Stimulated activated naive B cell treated with anti-CD40 and anti-IgM and Interleukin-4, amounts not matched to agents 10 μg/mL and 1 μg/mL and 100 μg/mL, for 72 hours (primary cell): Measurements from ENCODE around the gene PDE6D.

Source experiments
- ATAC-seq, 2 donors: fragments of 150-1000 bp; cut with Tn5 transposase; replicated peaks; 2 replicates each; pipeline ENCODE4 v1.10.0; 2021; ENCODE audit warnings: moderate library complexity in 1 of 2
- DNase-seq: peaks from one replicate; pipeline ENCODE4 v3.0.0; 2021
- H3K27ac Mint-ChIP-seq: one replicate; pipeline ENCODE4 v1.8.0; 2022; ENCODE audit warnings: mild to moderate bottlenecking, mixed read lengths
- H3K27me3 Mint-ChIP-seq, 2 donors: one replicate each; pipeline ENCODE4 v1.8.0; 2022; ENCODE audit warnings: mixed read lengths in 2 of 2
- H3K36me3 Mint-ChIP-seq, 2 donors: one replicate each; pipeline ENCODE4 v1.8.0; 2022; ENCODE audit warnings: mixed read lengths in 2 of 2, mild to moderate bottlenecking in 1 of 2
- H3K4me1 Mint-ChIP-seq, 2 donors: one replicate each; pipeline ENCODE4 v1.8.0; 2022; ENCODE audit warnings: mixed read lengths in 2 of 2, mild to moderate bottlenecking in 1 of 2
- H3K4me3 Mint-ChIP-seq, 2 donors: one replicate each; pipeline ENCODE4 v1.8.0; 2022; ENCODE audit warnings: mild to moderate bottlenecking in 2 of 2, mixed read lengths in 2 of 2, moderate library complexity in 1 of 2
- H3K9me3 Mint-ChIP-seq, 2 donors: one replicate each; pipeline ENCODE4 v1.8.0; 2022; ENCODE audit warnings: mixed read lengths in 2 of 2, mild to moderate bottlenecking in 1 of 2

The PDE6D gene

DNA sequence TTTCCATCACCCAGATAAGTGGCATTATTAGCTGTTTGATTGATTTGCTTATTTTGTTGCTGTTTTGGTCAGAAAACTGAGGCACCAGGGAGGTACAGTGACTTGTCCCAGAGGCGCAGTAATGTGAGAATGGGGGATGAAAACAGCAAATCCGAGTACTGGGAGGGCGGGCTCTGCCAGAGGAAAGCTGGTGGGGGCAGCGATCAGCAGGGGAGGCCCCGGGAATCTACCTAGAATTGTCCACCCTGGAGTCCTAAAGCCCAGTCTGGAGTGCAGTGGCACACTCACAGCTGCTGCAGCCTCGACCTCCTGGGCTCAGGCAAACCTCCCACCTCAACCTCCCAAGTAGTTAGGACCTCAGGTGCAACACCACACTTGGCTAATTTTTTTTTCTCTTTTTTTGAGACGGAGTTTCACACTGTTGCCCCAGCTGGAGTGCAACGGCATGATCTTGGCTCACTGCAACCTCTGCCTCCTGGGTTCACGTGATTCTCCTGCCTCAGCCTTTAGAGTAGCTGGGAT, 89.8 kb downstream of the PDE6D start:
- Mint-ChIP-seq H3K4me3 (no peak overlapping the region), H3K4me1 (peaks cover 16 to 23% of the 10 kb centered on the region in 2 donors), H3K36me3 (no peaks in the 10 kb centered on the region), H3K27me3 (no peaks in the 10 kb centered on the region), H3K27ac (no peak overlapping the region), H3K9me3 (no peaks in the 10 kb centered on the region)
- DNase-seq (no peak), ATAC-seq (no peak)

DNA sequence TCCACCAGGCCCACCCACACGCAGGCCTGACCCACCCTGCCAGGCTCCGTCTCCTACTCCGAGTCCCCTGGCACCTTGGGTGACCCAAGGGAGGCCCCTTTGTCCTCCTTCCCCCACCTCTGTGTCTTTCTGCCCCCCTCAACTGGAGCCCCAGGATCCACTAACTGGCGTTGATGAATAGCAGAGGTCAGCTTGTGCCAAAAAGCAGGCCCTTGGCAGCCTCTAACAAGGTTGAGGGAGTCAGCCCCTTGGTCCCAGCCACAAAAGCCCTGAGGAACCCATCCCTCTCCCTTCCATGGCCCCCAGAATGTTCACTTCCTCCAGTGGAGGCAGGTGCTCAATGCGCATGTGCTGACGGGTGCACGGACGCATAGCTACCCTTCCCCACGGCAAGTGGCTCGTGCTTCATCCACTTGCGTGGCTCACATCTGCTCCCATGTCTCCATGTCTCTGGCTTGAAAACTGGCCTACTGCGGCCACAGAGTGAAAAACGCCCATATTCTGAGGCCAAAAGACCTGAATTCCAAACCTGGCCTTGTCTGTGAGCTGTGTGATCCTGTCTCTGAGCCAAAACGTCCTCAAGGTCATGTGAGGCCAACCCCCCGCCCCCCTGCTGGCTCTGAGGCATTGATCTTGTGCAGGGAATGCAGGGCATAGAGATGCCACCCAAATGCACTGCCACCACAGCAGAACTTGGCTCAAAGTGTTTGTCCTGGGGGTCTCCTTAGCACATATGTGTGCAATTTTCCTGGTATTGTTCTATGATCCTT, 91.8 kb downstream of the PDE6D start:
- no peak overlapping the region for H3K27ac Mint-ChIP-seq
- H3K4me1 Mint-ChIP-seq = peaks cover 28 to 36% of the 10 kb centered on the region in 2 donors
- no peak overlapping the region for H3K4me3 Mint-ChIP-seq
- H3K27me3 Mint-ChIP-seq = no peaks in the 10 kb centered on the region
- H3K36me3 Mint-ChIP-seq = no peaks in the 10 kb centered on the region
- ATAC-seq (no peak), DNase-seq (no peak)
- H3K9me3 Mint-ChIP-seq = no peaks in the 10 kb centered on the region

DNA sequence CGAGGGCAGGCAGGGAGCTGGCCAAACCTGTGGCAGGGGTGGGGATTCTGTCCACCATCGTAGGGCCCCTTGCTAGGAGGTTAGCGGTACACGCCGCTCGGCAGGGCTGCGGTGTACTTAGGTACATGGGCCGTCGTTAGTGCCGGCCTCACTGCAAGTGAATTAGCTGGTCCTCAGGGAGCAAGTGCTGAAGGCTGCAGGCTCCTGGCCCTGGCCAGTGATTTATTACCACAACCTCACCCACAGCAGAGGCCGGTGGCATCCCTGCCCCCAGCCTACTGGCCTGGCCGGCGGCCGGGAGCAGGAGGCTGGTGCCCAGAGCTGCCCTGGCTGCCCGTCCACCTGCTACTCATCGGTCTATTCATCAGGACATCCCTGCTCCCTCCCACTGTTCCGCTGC, 92.4 kb downstream of the PDE6D start:
- H3K27ac Mint-ChIP-seq = no peak overlapping the region
- peaks cover 33 to 42% of the 10 kb centered on the region in 2 donors for H3K4me1 Mint-ChIP-seq
- no peaks in the 10 kb centered on the region for H3K27me3 Mint-ChIP-seq
- no peaks in the 10 kb centered on the region for H3K36me3 Mint-ChIP-seq
- H3K9me3 Mint-ChIP-seq = no peaks in the 10 kb centered on the region
- no peak overlapping the region for H3K4me3 Mint-ChIP-seq
- DNase-seq = no peak
- no peak for ATAC-seq

DNA sequence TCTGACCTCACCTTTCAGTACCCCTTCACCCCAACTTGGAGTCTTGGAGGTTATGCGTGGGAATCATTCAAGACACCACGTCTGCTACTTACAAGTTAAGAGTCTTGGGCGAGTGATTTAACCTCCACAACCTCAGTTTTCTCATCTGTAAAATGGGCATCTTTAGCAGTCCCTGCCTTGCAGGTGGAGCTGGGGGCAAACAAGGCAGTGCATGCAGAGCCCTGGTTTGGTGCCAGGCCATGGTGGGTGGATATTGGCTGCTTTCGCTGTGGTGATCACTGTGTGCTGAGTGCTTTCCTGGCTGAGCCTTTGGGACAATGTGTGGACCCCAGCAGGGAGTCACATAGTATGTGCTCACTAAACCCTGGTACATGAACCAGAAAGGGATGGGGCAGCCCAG, 93.1 kb downstream of the PDE6D start:
- no peaks in the 10 kb centered on the region for H3K9me3 Mint-ChIP-seq
- DNase-seq (no peak), ATAC-seq (no peak)
- H3K27ac Mint-ChIP-seq = peak overlapping the region; percentile 82
- peaks cover 35 to 43% of the 10 kb centered on the region in 2 donors for H3K4me1 Mint-ChIP-seq
- H3K27me3 Mint-ChIP-seq = no peaks in the 10 kb centered on the region
- H3K36me3 Mint-ChIP-seq = no peaks in the 10 kb centered on the region
- H3K4me3 Mint-ChIP-seq = peak overlapping the region; percentile 74 to 81

DNA sequence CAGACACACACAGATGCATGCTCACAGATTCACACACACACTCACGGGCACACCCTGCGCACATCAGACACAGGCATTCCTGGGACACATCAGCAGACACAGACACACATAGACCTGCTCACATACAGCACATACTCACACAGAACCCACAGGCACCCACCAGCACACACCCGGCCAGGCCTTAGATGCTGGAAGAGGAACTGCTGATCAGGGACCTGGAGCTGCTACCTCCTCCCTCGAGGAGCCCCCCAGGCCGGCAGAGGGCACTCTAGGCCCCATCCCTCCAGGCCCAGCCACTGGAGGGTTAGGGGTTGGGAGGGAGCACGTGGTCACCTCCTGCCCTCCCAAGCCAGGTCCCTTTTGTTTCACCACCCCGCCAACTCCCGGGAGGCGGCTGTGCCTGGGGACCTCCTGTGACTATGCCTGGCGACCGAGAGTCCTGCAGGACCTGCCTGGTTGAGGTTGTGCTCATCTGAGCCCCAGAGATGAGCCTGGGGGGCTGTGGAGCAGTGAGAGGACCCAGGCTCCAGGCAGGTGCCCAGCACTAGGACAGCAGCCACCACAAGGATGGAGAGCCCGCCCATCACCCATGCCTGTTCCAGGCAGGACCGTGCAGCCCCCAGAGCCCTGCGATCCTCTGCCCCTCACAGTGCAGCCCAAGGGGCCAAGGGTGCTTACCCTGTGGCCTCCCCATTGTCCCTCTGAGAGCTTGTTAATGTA, 93.8 kb downstream of the PDE6D start:
- Mint-ChIP-seq H3K4me3 (peak overlapping the region; percentile 74 to 81), H3K27me3 (no peaks in the 10 kb centered on the region), H3K9me3 (no peaks in the 10 kb centered on the region), H3K36me3 (no peaks in the 10 kb centered on the region), H3K4me1 (peaks cover 40 to 46% of the 10 kb centered on the region in 2 donors), H3K27ac (peak overlapping the region; percentile 90)
- peak; percentile 93 to 94 for ATAC-seq
- peak; percentile 77 for DNase-seq

DNA sequence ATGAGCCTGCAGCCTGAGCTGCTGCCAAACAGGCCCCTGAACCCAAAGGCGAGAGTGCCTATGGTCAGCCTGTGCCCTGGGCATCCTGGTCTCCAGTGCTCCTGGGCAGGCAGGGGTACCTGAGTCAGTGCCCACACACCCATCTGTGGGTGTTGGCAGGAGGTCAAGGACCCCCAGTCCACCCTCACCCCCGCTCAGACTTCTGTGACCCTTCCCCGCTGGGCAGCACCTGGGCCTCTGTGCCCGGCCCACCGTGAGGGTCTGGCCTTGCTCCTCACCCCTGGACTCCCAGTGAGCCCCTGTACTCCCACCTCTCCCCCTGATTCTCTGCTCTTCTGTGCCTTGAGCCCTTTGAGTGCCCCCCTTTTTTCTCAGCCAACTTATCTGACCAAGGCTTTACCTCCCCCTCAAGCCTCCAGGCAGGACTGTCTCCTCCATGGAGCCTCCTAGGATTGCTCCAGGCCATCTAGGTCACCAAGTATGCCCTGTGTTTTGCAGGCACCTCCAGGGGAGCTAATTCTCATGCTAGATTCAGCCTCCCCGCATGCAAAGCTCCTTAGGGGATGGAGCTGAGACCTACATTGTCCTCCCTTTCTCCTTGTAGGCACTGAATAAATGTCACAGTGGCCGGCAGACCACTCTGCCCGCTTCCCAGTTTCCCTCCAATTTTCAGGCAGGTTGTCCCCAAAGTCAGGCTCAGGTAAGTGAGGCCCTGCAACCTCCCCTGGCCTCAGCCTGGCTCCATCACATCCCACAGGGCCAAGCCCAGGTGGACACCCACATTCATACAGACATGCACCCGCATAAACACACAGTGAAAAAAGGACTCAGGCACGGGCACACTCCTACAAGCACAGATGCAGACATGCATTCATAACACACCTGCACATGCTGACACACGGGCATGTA, 94.6 kb downstream of the PDE6D start:
- ATAC-seq = no peak
- no peaks in the 10 kb centered on the region for H3K36me3 Mint-ChIP-seq
- H3K27me3 Mint-ChIP-seq = no peaks in the 10 kb centered on the region
- peak overlapping the region; percentile 74 to 81 for H3K4me3 Mint-ChIP-seq
- H3K4me1 Mint-ChIP-seq = peaks cover 45 to 54% of the 10 kb centered on the region in 2 donors
- H3K27ac Mint-ChIP-seq = peak overlapping the region; percentile 90
- no peaks in the 10 kb centered on the region for H3K9me3 Mint-ChIP-seq
- no peak for DNase-seq

DNA sequence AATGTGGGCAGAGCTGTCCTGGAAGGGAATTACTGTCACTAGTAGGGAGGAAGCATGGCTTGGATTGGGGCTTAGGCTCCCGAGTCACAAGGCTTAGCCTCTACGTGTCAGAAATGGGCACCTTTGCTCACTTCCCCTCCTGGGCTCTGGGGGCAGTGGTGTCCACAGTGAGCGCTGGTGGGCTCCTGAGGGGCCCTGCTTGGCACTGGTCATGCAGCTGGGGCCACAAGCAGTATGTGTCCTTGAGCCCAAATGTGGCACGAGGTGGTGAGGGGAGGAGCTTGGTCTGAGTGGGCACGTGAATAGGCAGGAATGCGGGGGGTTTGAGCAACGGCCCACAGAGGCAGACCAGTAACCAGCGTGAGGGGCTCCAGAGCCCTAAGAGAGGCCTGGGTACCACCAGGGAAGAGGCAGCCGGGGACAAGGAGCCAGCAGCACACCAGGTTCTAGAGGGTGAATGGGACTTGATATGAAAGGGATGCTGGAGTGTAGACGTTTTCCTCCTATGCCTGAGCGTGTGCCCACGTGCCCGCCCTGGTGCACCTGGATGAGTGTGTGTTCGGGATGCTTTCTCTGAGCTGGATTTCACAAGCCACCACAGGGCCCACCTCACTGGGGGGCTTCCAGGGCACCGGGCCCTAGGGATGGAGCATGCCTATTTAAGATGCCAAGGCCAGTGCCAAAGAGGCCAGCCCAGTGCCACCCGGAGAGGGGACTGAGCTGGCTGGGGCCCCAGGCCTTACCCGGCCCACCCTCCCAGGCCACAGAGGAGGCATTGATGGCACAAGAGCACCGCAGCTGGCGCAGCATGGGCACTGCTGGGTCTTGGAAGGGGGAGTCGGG, 95.5 kb downstream of the PDE6D start:
- Mint-ChIP-seq H3K4me1 (peaks cover 46 to 56% of the 10 kb centered on the region in 2 donors), H3K36me3 (no peaks in the 10 kb centered on the region), H3K4me3 (no peak overlapping the region), H3K9me3 (no peaks in the 10 kb centered on the region), H3K27ac (peak overlapping the region; percentile 11), H3K27me3 (no peaks in the 10 kb centered on the region)
- ATAC-seq (peak in 1 of 2 donors; percentile 16), DNase-seq (no peak)

DNA sequence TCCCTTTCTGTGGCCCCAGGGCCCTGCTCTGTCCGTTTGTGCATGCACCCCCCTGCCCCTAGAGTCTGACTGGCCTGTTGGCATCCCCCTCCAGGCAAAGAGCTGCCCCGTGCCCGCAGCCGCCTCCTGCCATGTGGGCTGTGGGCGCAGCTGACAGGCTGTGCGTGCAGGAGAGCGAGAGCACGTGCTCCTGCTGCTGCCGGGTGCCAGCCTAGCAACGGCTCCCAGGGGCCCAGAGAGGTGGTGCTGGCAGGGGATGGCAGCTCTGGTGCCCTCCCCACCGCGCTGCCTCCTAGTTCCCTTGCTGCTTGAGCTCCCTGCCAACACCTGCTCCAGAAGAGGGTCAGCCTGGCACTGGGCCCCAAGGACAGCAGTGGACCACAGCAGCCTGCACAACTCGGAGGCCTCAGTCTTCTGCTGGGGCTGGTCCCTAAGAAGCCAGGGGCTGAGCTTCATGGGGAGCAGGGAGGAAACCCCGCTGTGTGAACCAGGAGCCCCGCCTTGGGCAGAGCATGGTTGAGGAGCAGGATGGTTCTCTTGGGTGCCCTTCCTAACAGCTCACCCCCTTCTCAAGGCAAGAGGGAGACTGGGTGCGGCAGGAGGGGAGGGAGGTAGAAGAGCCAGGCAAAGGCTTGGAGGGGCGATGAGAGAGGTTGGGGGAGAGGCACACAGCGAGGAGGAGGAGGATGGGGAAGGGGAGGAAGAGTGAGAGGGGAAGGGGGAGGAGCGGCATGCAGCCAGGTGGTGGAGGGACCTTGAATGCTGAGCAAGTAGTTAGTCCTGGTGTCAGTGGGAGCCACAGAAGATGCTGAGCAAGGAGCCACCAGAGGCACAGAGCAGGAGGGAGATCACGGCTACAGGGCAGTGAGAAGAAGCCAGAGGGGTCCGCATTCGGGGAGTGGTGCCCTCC, 96.5 kb downstream of the PDE6D start:
- Mint-ChIP-seq H3K36me3 (no peaks in the 10 kb centered on the region), H3K4me3 (peak overlapping the region; percentile 23 to 47), H3K27ac (peak overlapping the region; percentile 87), H3K4me1 (peaks cover 50 to 64% of the 10 kb centered on the region in 2 donors), H3K9me3 (no peaks in the 10 kb centered on the region), H3K27me3 (no peaks in the 10 kb centered on the region)
- DNase-seq (no peak), ATAC-seq (peak; percentile 19 to 35)

DNA sequence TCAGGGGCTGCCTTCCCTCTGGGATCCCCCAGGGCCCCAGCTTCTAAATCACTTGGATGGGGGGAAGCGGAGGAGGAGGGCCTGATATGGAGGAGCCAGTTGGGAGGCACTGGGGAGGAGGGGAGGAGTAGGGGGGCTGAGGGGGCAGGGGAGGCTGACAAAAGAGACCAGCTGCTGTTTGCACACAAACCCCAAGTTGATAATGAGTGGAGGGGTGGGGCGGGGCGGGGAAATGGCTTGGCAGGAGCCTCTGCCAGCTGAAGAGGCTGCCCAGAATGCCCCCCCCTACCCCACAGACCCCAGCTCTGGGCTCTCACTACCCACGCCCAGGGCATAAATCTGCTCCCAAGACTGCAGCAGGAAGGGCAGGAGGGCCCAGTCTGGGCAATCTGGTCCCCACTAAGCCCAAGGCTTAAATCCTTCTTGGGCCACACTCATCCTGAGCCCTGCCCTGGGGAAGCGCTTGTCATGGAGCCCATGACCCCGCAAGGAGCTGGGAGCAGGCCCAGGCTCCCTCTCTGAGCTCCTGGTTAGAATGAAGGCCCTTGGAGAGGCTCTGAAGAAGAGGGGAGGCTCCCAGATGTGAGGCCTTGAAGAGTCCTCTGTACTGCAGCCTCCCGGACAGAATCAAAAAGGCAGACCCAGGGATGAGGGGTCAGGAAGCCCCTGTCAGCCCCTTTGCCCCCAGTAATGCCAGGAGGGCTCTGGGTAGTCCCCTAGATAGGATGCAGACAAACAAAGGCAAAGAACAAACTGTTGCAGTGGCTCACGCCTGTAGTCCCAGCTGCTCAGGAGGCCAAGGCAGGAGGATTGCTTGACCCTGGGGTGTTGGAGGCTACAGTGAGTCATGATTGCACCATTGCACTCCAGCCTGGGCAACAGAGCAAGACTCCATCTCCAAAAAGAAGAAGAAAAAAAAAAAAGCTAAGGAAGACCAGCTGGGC, 97.5 kb downstream of the PDE6D start:
- no peak overlapping the region for H3K4me3 Mint-ChIP-seq
- no peak for ATAC-seq
- no peak for DNase-seq
- peaks cover 48 to 65% of the 10 kb centered on the region in 2 donors for H3K4me1 Mint-ChIP-seq
- H3K9me3 Mint-ChIP-seq = no peaks in the 10 kb centered on the region
- peak overlapping the region; percentile 87 for H3K27ac Mint-ChIP-seq
- H3K27me3 Mint-ChIP-seq = no peaks in the 10 kb centered on the region
- H3K36me3 Mint-ChIP-seq = no peaks in the 10 kb centered on the region

DNA sequence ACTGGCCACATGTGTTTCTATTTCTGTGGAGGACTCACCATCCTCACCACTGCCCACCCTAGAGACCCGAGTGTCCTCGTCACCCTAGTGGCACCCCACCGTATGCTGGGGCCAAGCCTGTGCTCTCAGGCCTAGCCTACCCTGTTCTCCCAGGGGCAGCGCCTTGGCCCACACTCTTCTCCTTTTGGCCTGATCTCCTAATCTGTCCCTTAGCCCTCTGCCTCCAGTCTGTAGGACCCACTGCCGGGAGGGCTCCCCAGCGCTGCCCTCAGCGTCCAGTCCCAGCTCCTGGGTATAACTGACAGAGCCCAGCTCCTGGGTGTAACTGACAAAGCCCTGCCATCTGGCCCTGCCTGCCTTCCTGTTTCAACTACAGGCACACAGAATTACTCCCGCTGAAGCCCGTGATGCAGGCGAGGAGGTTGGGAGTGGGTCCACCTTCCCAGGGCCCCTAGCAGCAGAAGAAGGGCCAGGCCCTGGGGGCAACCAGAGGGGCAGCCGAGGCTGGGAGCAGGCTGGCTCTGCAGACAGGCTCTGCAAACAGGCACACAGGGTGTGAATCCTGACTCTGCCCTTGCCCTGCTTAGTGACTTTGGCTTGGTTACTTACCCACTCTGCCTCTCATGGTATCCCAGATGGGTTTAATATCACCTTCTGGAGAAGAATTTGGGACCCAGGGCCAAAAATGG, 98.3 kb downstream of the PDE6D start:
- H3K36me3 Mint-ChIP-seq = no peaks in the 10 kb centered on the region
- peak overlapping the region; percentile 55 to 93 for H3K4me3 Mint-ChIP-seq
- H3K27ac Mint-ChIP-seq = peak overlapping the region; percentile 2
- peaks cover 46 to 64% of the 10 kb centered on the region in 2 donors for H3K4me1 Mint-ChIP-seq
- DNase-seq (no peak), ATAC-seq (no peak)
- H3K27me3 Mint-ChIP-seq = no peaks in the 10 kb centered on the region
- no peaks in the 10 kb centered on the region for H3K9me3 Mint-ChIP-seq
